ENCODE results near the gene SPACA1. TPM values are rescaled to one million over a fixed set of nuclear protein-coding genes. Genes with fewer than 3 reads are reported as not detected.

SPACA1 gene
- total RNA-seq, 3 donors from 2014 or later (not counting 1 experiment from before 2014, with no cell fraction given), result not detected

GRCh38 chr6:88013554-88013953 lies 34.1 kb upstream of the SPACA1 start:
- Histone ChIP-seq H3K36me3 (ENCODE audit: control insufficient read depth, insufficient read depth, low read length) (no peaks in the 10 kb centered on the region), H3K9me3 (ENCODE audit: control insufficient read depth, insufficient read depth, low read length) (no peaks in the 10 kb centered on the region), H3K27ac (ENCODE audit: low read length) (no peak overlapping the region), H3K27me3 (ENCODE audit: control insufficient read depth, insufficient read depth, low read length) (no peaks in the 10 kb centered on the region), H3K4me3 (ENCODE audit: low read length) (no peak overlapping the region), H3K4me1 (ENCODE audit: control insufficient read depth, insufficient read depth, low read length) (peaks cover 5% of the 10 kb centered on the region)
- 96% methylated on average over 2 of the region's 2 CpGs for WGBS (ENCODE audit: insufficient coverage)
- Mint-ChIP-seq H3K27ac (peak overlapping the region in 1 of 2 donors; percentile 67), H3K4me1 (peaks cover 13% of the 10 kb centered on the region in 2 donors), H3K9me3 (no peaks in the 10 kb centered on the region), H3K36me3 (no peaks in the 10 kb centered on the region), H3K27me3 (ENCODE audit: low read depth in 2 of 2) (peaks cover 0 to 6% of the 10 kb centered on the region in 2 donors), H3K4me3 (peak overlapping the region; percentile 22)
- ATAC-seq, result no peak
- intact Hi-C loops (cut with micrococcal nuclease), result no loop called here
- no peak for DNase-seq
- TF ChIP-seq, protein P1, sequence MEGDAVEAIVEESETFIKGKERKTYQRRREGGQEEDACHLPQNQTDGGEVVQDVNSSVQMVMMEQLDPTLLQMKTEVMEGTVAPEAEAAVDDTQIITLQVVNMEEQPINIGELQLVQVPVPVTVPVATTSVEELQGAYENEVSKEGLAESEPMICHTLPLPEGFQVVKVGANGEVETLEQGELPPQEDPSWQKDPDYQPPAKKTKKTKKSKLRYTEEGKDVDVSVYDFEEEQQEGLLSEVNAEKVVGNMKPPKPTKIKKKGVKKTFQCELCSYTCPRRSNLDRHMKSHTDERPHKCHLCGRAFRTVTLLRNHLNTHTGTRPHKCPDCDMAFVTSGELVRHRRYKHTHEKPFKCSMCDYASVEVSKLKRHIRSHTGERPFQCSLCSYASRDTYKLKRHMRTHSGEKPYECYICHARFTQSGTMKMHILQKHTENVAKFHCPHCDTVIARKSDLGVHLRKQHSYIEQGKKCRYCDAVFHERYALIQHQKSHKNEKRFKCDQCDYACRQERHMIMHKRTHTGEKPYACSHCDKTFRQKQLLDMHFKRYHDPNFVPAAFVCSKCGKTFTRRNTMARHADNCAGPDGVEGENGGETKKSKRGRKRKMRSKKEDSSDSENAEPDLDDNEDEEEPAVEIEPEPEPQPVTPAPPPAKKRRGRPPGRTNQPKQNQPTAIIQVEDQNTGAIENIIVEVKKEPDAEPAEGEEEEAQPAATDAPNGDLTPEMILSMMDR (IDR thresholded peaks at IDR 0.05), result no peak

GRCh38 chr6:88020439-88020838 lies 27.2 kb upstream of the SPACA1 start:
- H3K9me3 Mint-ChIP-seq, result no peaks in the 10 kb centered on the region
- no peaks in the 10 kb centered on the region for H3K36me3 Mint-ChIP-seq

GRCh38 chr6:88024696-88025095 lies 22.9 kb upstream of the SPACA1 start:
- Histone ChIP-seq H3K9me3 (ENCODE audit: control insufficient read depth, insufficient read depth, low read length) (peaks cover 17% of the 10 kb centered on the region), H3K27me3 (ENCODE audit: control insufficient read depth, insufficient read depth, low read length) (no peaks in the 10 kb centered on the region), H3K4me3 (ENCODE audit: low read length) (no peak overlapping the region), H3K27ac (ENCODE audit: low read length) (no peak overlapping the region), H3K36me3 (ENCODE audit: control insufficient read depth, insufficient read depth, low read length) (no peaks in the 10 kb centered on the region), H3K4me1 (ENCODE audit: control insufficient read depth, insufficient read depth, low read length) (no peaks in the 10 kb centered on the region)
- Mint-ChIP-seq H3K27me3 (ENCODE audit: low read depth in 2 of 2) (peaks cover 0 to 3% of the 10 kb centered on the region in 2 donors), H3K9me3 (peaks cover 5 to 7% of the 10 kb centered on the region in 2 donors), H3K4me1 (no peaks in the 10 kb centered on the region), H3K4me3 (no peak overlapping the region), H3K36me3 (peaks cover 9% of the 10 kb centered on the region), H3K27ac (no peak overlapping the region)
- no peak for DNase-seq
- WGBS (ENCODE audit: insufficient coverage), result 100% methylated on average over 1 of the region's 2 CpGs
- TF ChIP-seq, protein P1 (IDR thresholded peaks at IDR 0.05), result no peak
- intact Hi-C loops (cut with micrococcal nuclease), result no loop called here
- ATAC-seq, result no peak

More at GRCh38 chr6:88020439-88020838, 27.2 kb upstream of the SPACA1 start:
- intact Hi-C loops (cut with micrococcal nuclease), result no loop called here
- H3K4me1 ChIP-seq (ENCODE audit: control insufficient read depth, insufficient read depth, low read length), result no peaks in the 10 kb centered on the region
- ATAC-seq (no peak), DNase-seq (no peak)
- H3K36me3 ChIP-seq (ENCODE audit: control insufficient read depth, insufficient read depth, low read length), result no peaks in the 10 kb centered on the region
- peaks cover 0 to 3% of the 10 kb centered on the region in 2 donors for H3K27me3 Mint-ChIP-seq (ENCODE audit: low read depth in 2 of 2)
- no peak overlapping the region for H3K27ac ChIP-seq (ENCODE audit: low read length)
- H3K27ac Mint-ChIP-seq, result no peak overlapping the region
- no peak overlapping the region for H3K4me3 Mint-ChIP-seq
- no peaks in the 10 kb centered on the region for H3K27me3 ChIP-seq (ENCODE audit: control insufficient read depth, insufficient read depth, low read length)
- WGBS (ENCODE audit: insufficient coverage), result 77% methylated on average over 6 of the region's 6 CpGs
- H3K4me1 Mint-ChIP-seq, result no peaks in the 10 kb centered on the region
- H3K9me3 ChIP-seq (ENCODE audit: control insufficient read depth, insufficient read depth, low read length), result no peaks in the 10 kb centered on the region
- no peak overlapping the region for H3K4me3 ChIP-seq (ENCODE audit: low read length)
- TF ChIP-seq, protein P1 (IDR thresholded peaks at IDR 0.05), result no peak

DNA sequence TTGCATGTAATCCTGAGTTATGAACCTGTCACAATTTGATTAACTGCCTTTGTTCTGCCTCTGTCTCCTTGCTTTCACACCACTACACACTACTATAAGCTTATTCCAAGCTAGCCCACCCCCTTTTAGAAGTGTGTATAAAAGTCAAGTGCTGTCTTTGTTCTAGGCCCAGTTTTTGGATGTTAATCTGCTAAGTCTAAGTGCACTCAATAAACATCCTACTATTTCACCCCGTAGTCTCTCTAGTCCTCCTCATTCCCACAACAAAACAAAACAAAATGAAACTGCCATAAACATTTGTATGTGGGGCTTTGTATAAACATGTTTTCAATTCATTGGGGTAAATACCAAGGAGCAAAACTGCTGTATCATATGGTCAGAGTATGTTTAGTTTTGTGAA lies 16.1 kb upstream of the SPACA1 start:
- peaks cover 21% of the 10 kb centered on the region for H3K36me3 Mint-ChIP-seq
- Histone ChIP-seq H3K27me3 (ENCODE audit: control insufficient read depth, insufficient read depth, low read length) (no peaks in the 10 kb centered on the region), H3K36me3 (ENCODE audit: control insufficient read depth, insufficient read depth, low read length) (no peaks in the 10 kb centered on the region), H3K4me1 (ENCODE audit: control insufficient read depth, insufficient read depth, low read length) (no peaks in the 10 kb centered on the region), H3K9me3 (ENCODE audit: control insufficient read depth, insufficient read depth, low read length) (peaks cover 31% of the 10 kb centered on the region), H3K27ac (ENCODE audit: low read length) (no peak overlapping the region), H3K4me3 (ENCODE audit: low read length) (no peak overlapping the region)
- H3K4me3 Mint-ChIP-seq, result no peak overlapping the region
- no peak overlapping the region for H3K27ac Mint-ChIP-seq
- H3K9me3 Mint-ChIP-seq, result peaks cover 12 to 32% of the 10 kb centered on the region in 2 donors
- TF ChIP-seq, protein P1 (IDR thresholded peaks at IDR 0.05), result no peak
- H3K27me3 Mint-ChIP-seq (ENCODE audit: low read depth in 2 of 2), result no peaks in the 10 kb centered on the region
- no peaks in the 10 kb centered on the region for H3K4me1 Mint-ChIP-seq
- no CpG with 5 or more reads among the region's 1 CpG for WGBS (ENCODE audit: insufficient coverage)
- intact Hi-C loops (cut with micrococcal nuclease), result no loop called here
- ATAC-seq (no peak), DNase-seq (no peak)
